SK-N-MC (cell line): ENCODE data around the gene PCBP3.

ENCODE experiments used
- EZH2 ChIP-seq: fragments of 200-600 bp; sonication (generic); IDR thresholded peaks from one replicate; pipeline ENCODE4 v1.6.1; 2017; ENCODE audit warnings: antibody characterized with exemption
- POLR2AphosphoS5 ChIP-seq: IDR thresholded peaks from 2 replicates; pipeline ENCODE4 v1.6.1; 2012; ENCODE audit warnings: mild to moderate bottlenecking, low read depth, low read length, borderline replicate concordance

DNA sequence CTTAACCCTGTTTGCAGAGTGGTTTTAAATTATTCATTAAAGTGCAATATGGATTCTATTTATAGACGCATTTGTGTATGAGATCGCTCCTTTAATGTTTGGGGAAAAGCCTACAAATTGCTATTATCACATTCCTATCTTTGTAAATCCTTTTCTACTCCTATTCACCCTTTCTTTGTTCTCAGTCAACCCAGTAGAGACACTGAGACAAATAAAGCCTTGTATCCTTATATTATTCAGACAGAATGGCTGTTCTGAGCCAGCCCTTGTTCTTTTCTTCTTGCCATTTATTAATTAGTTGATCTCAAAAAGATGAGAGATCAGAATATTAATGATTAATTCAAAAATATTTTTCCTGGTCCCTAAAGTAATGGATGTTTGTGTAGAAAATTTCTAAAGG is 8.4 kb downstream of the PCBP3 start:
- TF ChIP-seq EZH2: no peak
- TF ChIP-seq POLR2AphosphoS5: no peak
